Measurements from ENCODE around the gene SSU72.
"Not testable (repeated sequence)": the region's sequence is repeated elsewhere in the genome, so short reads cannot be mapped to it uniquely, and the experiment has no call there.

Gene SSU72

GRCh38 chr1:1536019-1536937 is 38.4 kb downstream of the SSU72 start:
- FAIRE-seq, result no peak
- DNase-seq (ENCODE audit: insufficient read length), result no peak
- TF ChIP-seq POLR2A (IDR thresholded peaks at IDR 0.05; ENCODE audit: low read depth, low read length), result no peak
- TF ChIP-seq POLR2AphosphoS5 (IDR thresholded peaks at IDR 0.05; ENCODE audit: low read depth, low read length), result no peak
- no peak for TF ChIP-seq TAF1 (IDR thresholded peaks at IDR 0.05; ENCODE audit: borderline replicate concordance, low read depth, low read length)

GRCh38 chr1:1535201-1536018 is 39.3 kb downstream of the SSU72 start:
- DNase-seq (ENCODE audit: insufficient read length), result no peak
- TF ChIP-seq TAF1 (IDR thresholded peaks at IDR 0.05; ENCODE audit: borderline replicate concordance, low read depth, low read length) (no peak), POLR2AphosphoS5 (IDR thresholded peaks at IDR 0.05; ENCODE audit: low read depth, low read length) (no peak), POLR2A (IDR thresholded peaks at IDR 0.05; ENCODE audit: low read depth, low read length) (no peak)
- FAIRE-seq, result no peak

- DNase-seq (ENCODE audit: insufficient read length), result no peak
- TF ChIP-seq POLR2A (IDR thresholded peaks at IDR 0.05; ENCODE audit: low read depth, low read length) (no peak), TAF1 (IDR thresholded peaks at IDR 0.05; ENCODE audit: borderline replicate concordance, low read depth, low read length) (no peak), POLR2AphosphoS5 (IDR thresholded peaks at IDR 0.05; ENCODE audit: low read depth, low read length) (no peak)
- FAIRE-seq, result no peak
Observed at GRCh38 chr1:1534401-1535154, 40.1 kb downstream of the SSU72 start.

- FAIRE-seq; DNase-seq (ENCODE audit: insufficient read length): not testable (repeated sequence)
Observed at GRCh38 chr1:1533894-1534291, 40.8 kb downstream of the SSU72 start.

GRCh38 chr1:1533176-1533893 is 41.3 kb downstream of the SSU72 start:
- FAIRE-seq, result not testable (repeated sequence)

GRCh38 chr1:1531947-1532346 is 42.7 kb downstream of the SSU72 start:
- no peak for DNase-seq (ENCODE audit: insufficient read length)
- no peak for FAIRE-seq
- no peak for TF ChIP-seq POLR2A (IDR thresholded peaks at IDR 0.05; ENCODE audit: low read depth, low read length)
- TF ChIP-seq TAF1 (IDR thresholded peaks at IDR 0.05; ENCODE audit: borderline replicate concordance, low read depth, low read length), result no peak
- no peak for TF ChIP-seq POLR2AphosphoS5 (IDR thresholded peaks at IDR 0.05; ENCODE audit: low read depth, low read length)

More at GRCh38 chr1:1533176-1533893, 41.3 kb downstream of the SSU72 start:
- not testable (repeated sequence) for DNase-seq (ENCODE audit: insufficient read length)

GRCh38 chr1:1529936-1530335 is 44.7 kb downstream of the SSU72 start:
- TF ChIP-seq POLR2AphosphoS5 (IDR thresholded peaks at IDR 0.05; ENCODE audit: low read depth, low read length), result no peak
- TF ChIP-seq POLR2A (IDR thresholded peaks at IDR 0.05; ENCODE audit: low read depth, low read length), result no peak
- no peak for TF ChIP-seq TAF1 (IDR thresholded peaks at IDR 0.05; ENCODE audit: borderline replicate concordance, low read depth, low read length)
- FAIRE-seq (no peak), DNase-seq (ENCODE audit: insufficient read length) (no peak)

GRCh38 chr1:1529321-1529720 is 45.3 kb downstream of the SSU72 start:
- DNase-seq (ENCODE audit: insufficient read length) (no peak), FAIRE-seq (no peak)
- TF ChIP-seq POLR2AphosphoS5 (IDR thresholded peaks at IDR 0.05; ENCODE audit: low read depth, low read length) (no peak), POLR2A (IDR thresholded peaks at IDR 0.05; ENCODE audit: low read depth, low read length) (no peak), TAF1 (IDR thresholded peaks at IDR 0.05; ENCODE audit: borderline replicate concordance, low read depth, low read length) (no peak)

- FAIRE-seq, result no peak
- DNase-seq (ENCODE audit: insufficient read length), result no peak
- TF ChIP-seq TAF1 (IDR thresholded peaks at IDR 0.05; ENCODE audit: borderline replicate concordance, low read depth, low read length) (no peak), POLR2AphosphoS5 (IDR thresholded peaks at IDR 0.05; ENCODE audit: low read depth, low read length) (no peak), POLR2A (IDR thresholded peaks at IDR 0.05; ENCODE audit: low read depth, low read length) (no peak)
Observed at GRCh38 chr1:1528301-1529267, 46.1 kb downstream of the SSU72 start.

All from GM12892 (cell line).